Activated effector memory CD4-positive, alpha-beta T cell treated with anti-CD3 and anti-CD28 coated beads, Interleukin-2, amount 50 U/mL, for 16 hours (primary cell): ENCODE measurements around the gene IL4R.
"Not testable (repeated sequence)": the region's sequence is repeated elsewhere in the genome, so short reads cannot be mapped to it uniquely, and the experiment has no call there.

Experiments used
- DNase-seq: peaks from one replicate; pipeline ENCODE4 v3.0.0-alpha.2; 2020

IL4R gene

DNA sequence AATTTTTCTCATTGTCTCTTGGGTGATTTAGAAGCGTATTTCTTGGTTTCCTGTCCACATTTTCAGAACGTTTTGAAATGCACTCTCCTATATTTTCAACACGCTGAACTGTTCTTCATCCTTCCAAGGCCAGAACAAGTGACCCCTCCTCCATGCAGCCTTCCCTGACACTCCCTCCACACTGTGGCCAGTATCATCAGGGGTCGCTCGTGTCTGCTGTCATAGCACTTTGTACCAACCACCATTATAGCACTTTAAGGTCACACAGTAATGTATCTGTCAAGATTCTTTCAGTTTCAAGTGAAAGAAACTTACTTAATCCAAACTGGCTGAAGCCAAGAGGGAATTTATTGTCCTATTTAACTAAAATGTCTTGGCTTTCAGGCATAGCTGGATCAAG lies 70.7 kb downstream of the IL4R start:
- no peak for DNase-seq

GRCh38 chr16:27385398-27385797 lies 71.6 kb downstream of the IL4R start:
- DNase-seq = no peak

- no peak for DNase-seq
These were observed 72.9 kb downstream of the IL4R start for GRCh38 chr16:27386674-27387073.

DNA sequence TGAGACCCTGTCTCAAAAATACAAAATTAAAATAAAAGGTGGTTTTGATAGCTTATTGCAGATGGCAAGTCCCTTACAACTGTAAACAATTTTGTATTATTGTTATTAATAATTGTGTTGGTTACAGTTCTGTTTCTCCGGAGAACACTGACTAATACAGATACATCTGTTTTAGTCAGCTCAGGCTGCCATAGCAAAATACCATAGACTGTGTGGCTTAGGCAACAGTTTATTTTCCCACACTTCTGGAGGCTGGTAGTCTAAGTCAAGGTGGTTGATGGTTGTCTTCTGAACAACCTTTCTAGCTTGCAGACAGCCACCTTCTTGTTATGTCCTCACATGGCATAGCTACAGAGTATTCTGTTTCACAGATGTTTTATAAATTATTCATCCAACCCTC lies 74.0 kb downstream of the IL4R start:
- DNase-seq = no peak

GRCh38 chr16:27389272-27389961 lies 75.6 kb downstream of the IL4R start:
- no peak for DNase-seq

GRCh38 chr16:27390151-27390550 lies 76.4 kb downstream of the IL4R start:
- DNase-seq = no peak

GRCh38 chr16:27392671-27393070 lies 78.9 kb downstream of the IL4R start:
- DNase-seq = no peak

- no peak for DNase-seq
These were observed 80.7 kb downstream of the IL4R start for GRCh38 chr16:27394516-27394915.

DNA sequence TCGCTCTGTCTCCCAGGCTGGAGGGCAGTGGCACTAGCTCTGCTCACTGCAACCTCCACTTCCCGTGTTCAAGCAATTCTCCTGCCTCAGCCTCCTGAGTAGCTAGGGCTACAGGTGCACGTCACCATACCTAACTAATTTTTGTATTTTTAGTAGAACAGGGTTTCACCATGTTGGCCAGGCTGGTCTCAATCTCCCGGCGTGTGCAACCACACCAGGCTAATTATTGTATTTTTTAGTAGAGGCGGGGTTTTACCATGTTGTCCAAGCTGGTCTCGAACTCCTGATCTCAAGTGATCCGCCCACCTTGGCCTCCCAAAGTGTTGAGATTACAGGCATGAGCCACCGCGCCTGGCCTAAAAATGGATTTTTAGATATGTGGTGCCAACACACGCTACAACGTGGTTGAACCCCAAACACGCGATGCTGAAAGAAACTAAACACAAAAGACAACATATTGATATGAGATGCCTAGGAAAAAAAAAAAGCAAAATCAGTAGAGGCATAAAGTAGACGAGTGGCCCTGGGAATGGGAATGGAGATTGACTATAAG lies 84.6 kb downstream of the IL4R start:
- not testable (repeated sequence) for DNase-seq

DNA sequence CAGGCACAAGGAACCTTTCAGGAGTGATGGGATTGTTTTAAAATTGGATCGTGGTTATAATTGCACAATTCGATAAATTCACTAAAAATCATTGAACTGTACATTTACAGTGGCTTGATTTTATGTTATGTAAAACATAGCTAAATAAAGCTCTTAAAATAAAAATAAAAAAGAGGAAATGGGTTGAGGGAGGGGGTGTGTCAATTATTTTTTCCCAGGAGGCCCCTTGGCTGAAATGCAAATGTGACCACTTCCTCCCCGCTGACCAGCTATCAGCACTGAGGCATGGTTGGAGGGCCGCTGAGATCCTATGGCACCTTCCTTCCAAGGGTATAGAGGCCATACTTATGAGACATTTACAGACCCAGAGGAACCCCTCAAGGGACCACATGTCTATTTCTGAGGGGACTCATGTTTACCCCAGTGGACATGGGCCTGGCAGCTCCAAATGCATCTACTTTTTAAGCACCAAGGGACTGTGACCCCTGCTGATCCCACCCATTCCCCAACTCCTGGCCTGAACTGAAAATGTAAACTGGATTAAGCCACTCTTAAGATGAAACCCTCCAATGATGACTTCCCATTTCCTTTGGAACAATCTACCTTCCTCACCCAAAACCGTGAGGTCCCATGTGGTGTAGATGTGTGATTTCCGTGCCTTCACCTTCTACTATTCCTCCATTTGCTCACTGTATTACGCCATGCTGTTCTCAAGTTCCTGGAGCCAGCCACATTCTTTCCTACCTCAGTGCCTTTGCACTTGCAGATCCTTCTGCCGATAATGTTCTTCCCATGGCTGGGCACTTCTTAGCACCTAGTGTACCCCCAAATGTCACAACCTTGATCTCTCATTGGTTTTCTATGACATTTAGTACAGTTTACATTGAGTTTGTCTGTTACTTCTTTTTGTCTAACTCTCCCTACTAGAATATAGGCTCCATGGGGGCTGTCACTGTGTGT lies 85.4 kb downstream of the IL4R start:
- DNase-seq = no peak

GRCh38 chr16:27399969-27400368 lies 86.2 kb downstream of the IL4R start:
- DNase-seq = no peak

- no peak for DNase-seq
These were observed 87.2 kb downstream of the IL4R start for GRCh38 chr16:27400751-27401620.

DNA sequence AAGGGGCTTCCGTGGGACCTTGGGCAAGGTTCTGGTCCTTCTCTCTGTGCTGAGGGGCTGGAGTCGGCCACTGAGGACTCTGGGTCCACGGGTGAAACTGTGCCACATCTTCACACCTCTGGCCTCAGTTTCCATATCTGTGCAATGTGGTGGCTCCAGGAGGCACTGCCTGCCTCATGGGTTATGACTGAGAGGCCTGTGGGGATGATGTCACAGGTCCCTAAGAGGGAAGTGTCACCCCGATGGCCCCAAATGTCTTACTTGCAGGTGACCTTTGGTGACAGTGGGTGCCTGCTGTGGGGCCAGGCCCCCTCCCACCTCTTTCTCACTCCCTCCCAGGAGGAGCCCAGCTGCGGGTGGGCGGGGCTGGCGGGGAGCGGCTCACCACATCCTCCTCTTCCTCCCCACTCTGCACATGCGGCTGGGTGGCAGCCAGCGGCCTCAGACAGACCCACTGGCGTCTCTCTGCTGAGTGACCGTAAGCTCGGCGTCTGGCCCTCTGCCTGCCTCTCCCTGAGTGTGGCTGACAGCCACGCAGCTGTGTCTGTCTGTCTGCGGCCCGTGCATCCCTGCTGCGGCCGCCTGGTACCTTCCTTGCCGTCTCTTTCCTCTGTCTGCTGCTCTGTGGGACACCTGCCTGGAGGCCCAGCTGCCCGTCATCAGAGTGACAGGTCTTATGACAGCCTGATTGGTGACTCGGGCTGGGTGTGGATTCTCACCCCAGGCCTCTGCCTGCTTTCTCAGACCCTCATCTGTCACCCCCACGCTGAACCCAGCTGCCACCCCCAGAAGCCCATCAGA lies 88.2 kb downstream of the IL4R start, which contains the start of gene IL21R:
TSS of gene IL21R (plus strand) at position 407 of the 801 bp plus-strand sequence. CDS start 27,898 bp downstream, outside the sequence.
- DNase-seq = peak; percentile 93

DNA sequence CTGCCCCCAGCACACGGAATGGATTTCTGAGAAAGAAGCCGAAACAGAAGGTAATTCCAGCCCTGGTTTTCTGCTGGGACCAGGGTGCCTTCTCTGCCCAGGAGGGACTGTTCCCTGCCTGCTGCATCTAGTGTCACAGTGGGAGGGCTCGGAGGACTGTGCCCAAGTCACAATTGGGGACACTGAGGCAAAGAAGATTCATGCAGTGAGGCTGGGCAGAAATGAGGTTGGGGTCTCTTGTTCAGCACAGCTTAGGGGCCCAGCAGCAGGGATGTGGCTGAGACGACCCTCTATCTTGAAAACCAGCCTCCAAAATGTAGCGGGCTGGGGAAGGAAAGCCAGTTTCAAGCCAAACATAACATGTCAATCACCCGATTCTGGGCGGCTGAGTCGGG lies 88.8 kb downstream of the IL4R start:
- no peak for DNase-seq

GRCh38 chr16:27402964-27403600 lies 89.3 kb downstream of the IL4R start:
- peak; percentile 77 for DNase-seq

- no peak for DNase-seq
These were observed 89.8 kb downstream of the IL4R start for GRCh38 chr16:27403601-27403992.

DNA sequence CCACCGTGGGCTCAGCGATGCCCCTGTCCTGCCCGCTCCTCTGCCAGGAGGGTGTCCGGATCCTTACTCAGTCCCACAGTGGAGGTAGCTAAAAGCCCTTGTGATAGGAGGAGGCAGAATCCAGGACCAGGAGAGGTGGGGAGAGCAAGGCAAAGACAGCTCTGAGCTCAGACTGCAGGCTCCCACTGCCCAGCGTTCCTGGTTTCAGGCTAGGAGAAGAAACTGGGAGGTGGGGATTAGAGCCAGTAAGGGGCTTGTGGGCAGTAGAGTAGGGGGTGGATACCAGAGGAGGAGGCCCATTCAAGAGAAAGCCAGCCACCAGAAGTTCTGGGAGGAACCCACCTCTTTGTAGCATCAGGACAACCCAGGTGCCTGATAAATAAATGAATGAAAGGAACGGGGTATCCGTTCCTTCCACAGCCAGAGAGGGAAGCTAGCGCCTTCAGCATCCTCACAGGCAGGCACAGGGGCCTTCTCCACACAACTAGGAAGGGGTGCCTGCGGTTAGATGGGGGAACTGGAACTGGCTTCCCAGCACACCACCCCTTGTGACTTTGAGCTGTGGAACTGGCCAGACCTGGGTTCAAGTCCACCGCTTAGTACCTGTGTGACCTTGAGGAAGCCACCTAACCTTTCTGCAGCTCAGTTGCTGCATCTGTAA lies 90.5 kb downstream of the IL4R start:
- DNase-seq = no peak

DNA sequence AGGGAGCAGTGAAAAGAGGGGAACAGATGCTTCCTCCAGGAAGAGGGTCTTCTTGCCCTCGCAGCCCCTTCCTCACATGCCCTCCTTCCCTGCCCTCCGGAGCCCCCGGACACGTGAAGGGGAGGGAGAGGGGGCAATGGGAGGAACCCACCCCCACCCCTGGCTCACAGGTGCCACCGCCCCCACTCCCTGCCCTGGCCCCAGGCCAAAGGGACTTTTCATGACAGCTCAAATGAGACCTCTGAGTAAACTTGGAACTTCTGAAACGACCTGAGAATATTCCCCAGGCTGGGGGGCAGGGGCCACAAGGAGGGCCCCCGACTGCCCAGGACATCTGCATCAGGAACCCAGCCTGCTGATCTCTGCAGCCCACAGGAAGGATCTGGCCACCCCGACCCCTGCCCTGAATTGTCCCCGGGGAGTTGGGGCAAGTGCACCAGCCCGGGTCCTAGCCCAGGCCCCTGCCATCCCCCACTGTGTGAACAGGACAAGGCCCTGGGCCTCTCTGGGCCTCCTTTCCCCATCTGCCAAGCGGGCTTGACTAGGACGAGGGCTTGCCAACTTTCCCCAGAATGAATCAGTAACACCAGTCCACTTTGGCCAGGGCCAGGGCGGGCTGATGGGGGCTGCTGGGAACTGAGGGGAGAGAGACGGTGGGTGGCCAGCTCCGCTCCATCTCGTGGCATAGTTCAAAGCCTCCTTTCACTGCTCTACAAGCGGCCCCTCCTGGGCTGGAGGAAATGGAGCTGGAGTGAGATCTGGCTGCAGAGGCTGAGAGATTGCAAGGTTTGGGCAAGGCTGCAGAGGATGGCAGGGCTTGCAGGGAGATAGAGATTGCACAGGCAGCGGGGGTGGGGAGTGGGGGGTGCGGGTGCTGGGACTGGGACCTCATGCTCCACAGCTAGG lies 92.0 kb downstream of the IL4R start:
- DNase-seq = peak; percentile 90

- no peak for DNase-seq
These were observed 92.8 kb downstream of the IL4R start for GRCh38 chr16:27406511-27407128.
